CD4-positive, alpha-beta T cell (primary cell): Measurements from ENCODE around the gene MYCN. TPM values are rescaled to one million over a fixed set of nuclear protein-coding genes. Genes with fewer than 3 reads are reported as not detected.

Experiments used
- ATAC-seq: fragments of 200-7000 bp; cut with Tn5 transposase; one replicate; pipeline ENCODE4 v1.10.0; 2022; ENCODE audit warnings: mild to moderate bottlenecking; ENCODE audit not compliant: poor library complexity
- CTCF ChIA-PET: fragments of 350-600 bp; sonication (Branson Sonifier 250); formaldehyde crosslinking; loops from one replicate; lab custom pipeline; 2021; ENCODE audit warnings: antibody characterized with exemption, inconsistent platforms; lab: Charles Lee
- POLR2A ChIA-PET: fragments of 350-600 bp; sonication (Branson Sonifier 250); formaldehyde crosslinking; loops from one replicate; lab custom pipeline; 2021; ENCODE audit warnings: antibody characterized with exemption, inconsistent platforms; lab: Charles Lee
- DNase-seq, 14 experiments: peaks; one replicate each; pipeline ENCODE4 v3.0.0-alpha.2; 2013 to 2020; ENCODE audit warnings: mixed read lengths in 2 of 14
- H3K27ac ChIP-seq, 2 donors: one replicate each; pipeline versions ENCODE4 v1.5.1 to v1.7.0; 2013; ENCODE audit warnings: low read length in 2 of 2, low read depth in 1 of 2, mild to moderate bottlenecking in 1 of 2
- H3K27me3 ChIP-seq, 2 experiments: 1 replicate in 1 of 2; 2 replicates in 1 of 2; pipeline versions ENCODE4 v1.6.1 to v1.7.0; 2013; ENCODE audit warnings: low read length in 2 of 2, control low read depth in 1 of 2, mild to moderate bottlenecking in 1 of 2, moderate library complexity in 1 of 2; ENCODE audit not compliant: insufficient read depth in 2 of 2, control insufficient read depth in 1 of 2
- H3K36me3 ChIP-seq: one replicate; pipeline ENCODE4 v1.6.1; 2013; ENCODE audit warnings: low read length, control low read depth; ENCODE audit not compliant: insufficient read depth
- H3K4me1 ChIP-seq: one replicate; pipeline ENCODE4 v1.6.1; 2013; ENCODE audit warnings: low read length, control low read depth; ENCODE audit not compliant: insufficient read depth
- H3K4me3 ChIP-seq: one replicate; pipeline ENCODE4 v1.5.1; 2013; ENCODE audit warnings: mild to moderate bottlenecking, low read length, moderate library complexity
- H3K9me3 ChIP-seq, 2 experiments: 1 replicate in 1 of 2; 2 replicates in 1 of 2; pipeline versions ENCODE4 v1.6.1 to v1.7.0; 2013; ENCODE audit warnings: low read length in 2 of 2, mild to moderate bottlenecking in 2 of 2, control low read depth in 1 of 2, moderate library complexity in 1 of 2; ENCODE audit not compliant: control insufficient read depth in 1 of 2, insufficient read depth in 1 of 2
- H3K27ac Mint-ChIP-seq: one replicate; pipeline ENCODE4 v1.8.0; 2020; ENCODE audit warnings: mixed read lengths
- H3K27me3 Mint-ChIP-seq: one replicate; pipeline ENCODE4 v1.8.0; 2021; ENCODE audit warnings: mixed read lengths
- H3K36me3 Mint-ChIP-seq: one replicate; pipeline ENCODE4 v1.8.0; 2021; ENCODE audit warnings: low read depth, mixed read lengths
- H3K4me1 Mint-ChIP-seq: one replicate; pipeline ENCODE4 v1.8.0; 2021; ENCODE audit warnings: low read depth, mixed read lengths
- H3K4me3 Mint-ChIP-seq: one replicate; pipeline ENCODE4 v1.8.0; 2020; ENCODE audit warnings: mild to moderate bottlenecking, mixed read lengths
- H3K9me3 Mint-ChIP-seq: one replicate; pipeline ENCODE4 v1.8.0; 2020; ENCODE audit warnings: mixed read lengths
- CTCF ChIP-seq: fragments of 200-600 bp; IDR thresholded peaks from one replicate; pipeline ENCODE4 v1.8.0; 2022; ENCODE audit warnings: antibody characterized with exemption, mild to moderate bottlenecking
- intact Hi-C, 2 experiments: fragments of 100-400 bp; cut with DNase I in 1 of 2; cut with micrococcal nuclease in 1 of 2; formaldehyde crosslinking; loops; one replicate each; pipeline versions ENCODE4 v1.15.1 to v1.9.0; 2023 to 2025; cut with DNase I, micrococcal nuclease
- total RNA-seq, 174 experiments: library from RNA in 2 of 174; stranded (reverse) in 2 of 174; gene quantifications; one replicate each; pipeline ENCODE4 v1.2.3 and lab custom pipeline; 2021 to 2026

MYCN gene
- total RNA-seq, 2 experiments from 2014 or later: 0.19 TPM; not detected in 1

DNA sequence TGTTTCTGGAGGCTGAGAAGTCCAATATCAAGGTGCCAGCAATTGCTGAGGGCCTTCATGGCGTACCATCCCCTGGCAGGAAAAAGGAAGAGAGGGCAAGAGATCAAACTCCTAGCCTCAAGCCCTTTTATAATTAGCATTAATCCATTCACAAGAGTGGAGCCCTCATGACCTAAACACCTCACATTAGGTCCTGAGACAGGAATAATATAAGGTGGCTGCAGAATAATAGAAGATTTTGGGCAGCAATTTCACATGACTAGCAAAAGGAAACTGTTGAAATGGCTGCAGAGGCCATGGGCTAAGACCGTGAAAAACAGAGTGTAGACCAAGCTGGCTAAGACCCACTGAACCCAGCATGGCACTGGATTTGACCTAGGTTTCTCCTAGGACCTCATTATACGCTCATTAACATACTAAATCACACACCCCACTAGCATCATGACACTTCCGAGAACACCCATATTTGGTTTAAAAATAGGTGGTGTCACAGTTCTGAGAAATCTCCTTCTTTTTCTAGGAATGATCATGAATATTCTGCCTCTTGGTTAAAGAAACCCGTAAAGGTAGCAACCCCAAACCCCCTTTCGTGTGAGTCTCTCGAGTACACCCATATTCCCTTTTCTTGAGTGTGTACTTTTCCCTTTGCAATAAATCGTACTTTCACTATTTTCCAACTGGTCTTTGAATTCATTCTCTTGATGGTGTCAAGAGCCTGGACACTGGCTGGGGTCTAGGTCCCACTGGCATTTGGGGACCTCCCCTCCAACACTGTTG is 3.1 kb upstream of the MYCN start:
- no peak for ATAC-seq
- Histone ChIP-seq H3K36me3 (no peaks in the 10 kb centered on the region), H3K4me3 (no peak overlapping the region), H3K27ac (no peak overlapping the region), H3K27me3 (peaks cover 29 to 42% of the 10 kb centered on the region in 2 experiments), H3K4me1 (peaks cover 28% of the 10 kb centered on the region), H3K9me3 (peaks cover 0 to 15% of the 10 kb centered on the region in 2 experiments)
- Mint-ChIP-seq H3K4me3 (no peak overlapping the region), H3K9me3 (no peaks in the 10 kb centered on the region), H3K36me3 (no peaks in the 10 kb centered on the region), H3K4me1 (peaks cover 16% of the 10 kb centered on the region), H3K27ac (no peak overlapping the region), H3K27me3 (peaks cover 58% of the 10 kb centered on the region)
- CTCF ChIA-PET: no interaction called here
- POLR2A ChIA-PET: no interaction called here
- intact Hi-C loops: loop anchor here in 1 of 2 experiments (10.0 kb wide), 1 partner anchor 278 kb away; no protein-coding TSS in a partner anchor
- TF ChIP-seq CTCF: no peak
- DNase-seq: no peak

- intact Hi-C loops: loop anchor here in 1 of 2 experiments (2.0 to 10.0 kb wide), 3 partner anchors 277 to 671 kb away; no protein-coding TSS in a partner anchor
- peaks cover 21% of the 10 kb centered on the region for H3K4me1 Mint-ChIP-seq
- no peaks in the 10 kb centered on the region for H3K36me3 ChIP-seq
- POLR2A ChIA-PET: interaction anchor here (2.0 kb wide), 1 partner anchor 28 kb away, joined by 6 read pairs; no protein-coding TSS in a partner anchor
- ATAC-seq (no peak), DNase-seq (no peak)
- peak overlapping the region; percentile 46 for H3K4me3 Mint-ChIP-seq
- H3K27ac ChIP-seq: no peak overlapping the region
- no peak for TF ChIP-seq CTCF
- no peak overlapping the region for H3K4me3 ChIP-seq
- peaks cover 63% of the 10 kb centered on the region for H3K27me3 Mint-ChIP-seq
- no peaks in the 10 kb centered on the region for H3K36me3 Mint-ChIP-seq
- peaks cover 0 to 15% of the 10 kb centered on the region in 2 experiments for H3K9me3 ChIP-seq
- peaks cover 32% of the 10 kb centered on the region for H3K4me1 ChIP-seq
- no peaks in the 10 kb centered on the region for H3K9me3 Mint-ChIP-seq
- H3K27me3 ChIP-seq: peaks cover 33 to 45% of the 10 kb centered on the region in 2 experiments
- CTCF ChIA-PET: no interaction called here
- no peak overlapping the region for H3K27ac Mint-ChIP-seq
Measured at GRCh38 chr2:15937882-15938802, 2.2 kb upstream of the MYCN start.
